Right lobe of liver (tissue), 6 donors: ENCODE data around the gene PLEKHA1. TPM values are rescaled to one million over a fixed set of nuclear protein-coding genes. Genes with fewer than 3 reads are reported as not detected.

Source experiments
- ATAC-seq, 4 donors: fragments of 200-7000 bp; cut with Tn5 transposase; one replicate each; pipeline ENCODE4 v1.9.1; 2020; ENCODE audit warnings: mild to moderate bottlenecking in 4 of 4, moderate library complexity in 4 of 4
- DNase-seq, 3 donors: peaks; one replicate each; pipeline ENCODE4 v3.0.0-alpha.2; 2020
- H3K27ac ChIP-seq, 3 donors: fragments of 200-600 bp; one replicate each; pipeline ENCODE4 v1.8.0; 2022
- H3K27me3 ChIP-seq, 2 donors: fragments of 200-600 bp; one replicate each; pipeline ENCODE4 v1.8.0; 2022
- H3K36me3 ChIP-seq, 4 donors: fragments of 200-600 bp; sonication (generic) in 1 of 4; one replicate each; pipeline versions ENCODE4 v1.5.1 to v1.8.0; 2017 to 2022; ENCODE audit warnings: control low read depth in 1 of 4
- H3K4me1 ChIP-seq, 4 donors: fragments of 200-600 bp; sonication (generic) in 1 of 4; one replicate each; pipeline versions ENCODE4 v1.5.1 to v1.8.0; 2017 to 2022; ENCODE audit warnings: control low read depth in 1 of 4
- H3K4me3 ChIP-seq, 3 donors: fragments of 200-600 bp; one replicate each; pipeline ENCODE4 v1.8.0; 2022
- H3K9me3 ChIP-seq, 4 donors: fragments of 200-600 bp; sonication (generic) in 1 of 4; one replicate each; pipeline versions ENCODE4 v1.5.1 to v1.8.0; 2017 to 2022; ENCODE audit warnings: control low read depth in 1 of 4
- CTCF ChIP-seq, 4 donors: fragments of 200-600 bp in 3 of 4; fragments of 450-650 bp in 1 of 4; IDR thresholded peaks; one replicate each; pipeline versions ENCODE4 v1.5.1 to v1.8.0; 2016 to 2022; ENCODE audit warnings: antibody characterized with exemption in 4 of 4, mild to moderate bottlenecking in 2 of 4
- POLR2A ChIP-seq: fragments of 450-650 bp; IDR thresholded peaks from one replicate; pipeline ENCODE4 v1.6.1; 2017; ENCODE audit warnings: antibody characterized with exemption, mild to moderate bottlenecking
- WGBS: methylation state at CpG from one replicate; pipeline ENCODE4 v1.1.6; 2018; ENCODE audit warnings: low coverage, low lambda C conversion rate; ENCODE audit not compliant: insufficient coverage; ENCODE audit errors: missing lambda C conversion rate; 5-methylcytosine and 5-hydroxymethylcytosine counted together
- intact Hi-C, 2 donors: fragments of 100-400 bp; cut with DNase I; formaldehyde crosslinking; loops; one replicate each; pipeline versions ENCODE4 v1.11.2 to v1.14.1; 2022
- total RNA-seq, 6 experiments: library from RNA; depleted of rRNA in 2 of 6; stranded (reverse); fragments of >200 nt in 2 of 6; fragmentation: NEBNext Ultra II Directional in 3 of 6; extraction: Animal tissue kit (Norgen Biotek cat#: 25700) in 3 of 6; gene quantifications; one replicate each; pipeline versions ENCODE4 v1.1.0 to v1.2.4, GENCODE V29; 2016 to 2023
- donor health status: DM: no; HTN: yes; CAD: no.
- donor health status: DM: no; HTN: no; CAD: no.
- donor health status: DM: no; HTN: no; CAD: no.
- donor health status: DM: no; HTN: yes; CAD: no.
- donor health status: DM: no; HTN: yes; CAD: no.

The PLEKHA1 gene
- total RNA-seq, 6 experiments from 2014 or later = 23.1 to 42.2 (median 27.5) TPM

GRCh38 chr10:122454071-122454470 lies 79.6 kb downstream of the PLEKHA1 start:
- Histone ChIP-seq H3K27ac (no peak overlapping the region), H3K36me3 (no peaks in the 10 kb centered on the region), H3K4me3 (no peak overlapping the region), H3K4me1 (peaks cover 0 to 14% (median 8%) of the 10 kb centered on the region in 4 donors), H3K9me3 (no peaks in the 10 kb centered on the region), H3K27me3 (no peaks in the 10 kb centered on the region)
- no peak for DNase-seq
- no peak for ATAC-seq
- intact Hi-C loops = no loop called here
- WGBS = 85% methylated on average over 3 of the region's 3 CpGs
- TF ChIP-seq POLR2A (no peak), CTCF (IDR thresholded peaks at IDR 0.05) (no peak)

- Histone ChIP-seq H3K4me3 (no peak within 1 kb of the TSS), H3K27ac (no peak within 1 kb of the TSS), H3K4me1 (peaks cover 0 to 8% (median 4%) of the 10 kb centered on the region in 4 donors), H3K9me3 (no peaks in the 10 kb centered on the region), H3K36me3 (no peaks in the 10 kb centered on the region), H3K27me3 (no peaks in the 10 kb centered on the region)
- DNase-seq = no peak
- intact Hi-C loops = no loop called here
- ATAC-seq = no peak
- TF ChIP-seq CTCF (IDR thresholded peaks at IDR 0.05) = no peak
- no peak for TF ChIP-seq POLR2A
- WGBS = 76% methylated on average over 3 of the region's 7 CpGs
These were observed 80.1 kb downstream of the PLEKHA1 start, which contains the start of gene ARMS2 for GRCh38 chr10:122454603-122455080. Gene ARMS2, plus strand, starts transcription at chr10:122454653. Its CDS starts 75 bp downstream, at chr10:122454728.

GRCh38 chr10:122455376-122456079 lies 81.0 kb downstream of the PLEKHA1 start:
- Histone ChIP-seq H3K4me3 (no peak overlapping the region), H3K9me3 (no peaks in the 10 kb centered on the region), H3K4me1 (no peaks in the 10 kb centered on the region), H3K27me3 (no peaks in the 10 kb centered on the region), H3K27ac (no peak overlapping the region), H3K36me3 (no peaks in the 10 kb centered on the region)
- WGBS = 86% methylated on average over 11 of the region's 11 CpGs
- no peak for TF ChIP-seq POLR2A
- TF ChIP-seq CTCF (IDR thresholded peaks at IDR 0.05) = no peak
- ATAC-seq = no peak
- intact Hi-C loops = no loop called here
- no peak for DNase-seq

GRCh38 chr10:122457934-122458333 lies 83.4 kb downstream of the PLEKHA1 start:
- DNase-seq = no peak
- no peak for ATAC-seq
- no peaks in the 10 kb centered on the region for H3K27me3 ChIP-seq
- 80% methylated on average over 5 of the region's 5 CpGs for WGBS
- no peak for TF ChIP-seq CTCF (IDR thresholded peaks at IDR 0.05)
- no peak for TF ChIP-seq POLR2A
- no peaks in the 10 kb centered on the region for H3K36me3 ChIP-seq
- no peaks in the 10 kb centered on the region for H3K9me3 ChIP-seq
- H3K27ac ChIP-seq = no peak overlapping the region
- H3K4me3 ChIP-seq = no peak overlapping the region
- H3K4me1 ChIP-seq = peaks cover 0 to 3% (median under 1%) of the 10 kb centered on the region in 4 donors
- intact Hi-C loops = no loop called here
